Astrocyte of the cerebellum (primary cell): ENCODE measurements around the gene SPATA16.

ENCODE experiments used
- DNase-seq: peaks from one replicate; pipeline ENCODE4 v3.0.0-alpha.2; 2011; ENCODE audit warnings: low read depth
- H3K4me3 ChIP-seq: 2 replicates; pipeline ENCODE4 v1.5.1; 2011; ENCODE audit warnings: mild to moderate bottlenecking, low read depth, low read length, moderate library complexity
- CTCF ChIP-seq: IDR thresholded peaks from 2 replicates; pipeline ENCODE4 v1.5.1; 2012; ENCODE audit warnings: low read length, low read depth, moderate library complexity, mild to moderate bottlenecking; ENCODE audit errors: missing control alignments
- in situ Hi-C: cut with HindIII; loops from 2 replicates; pipeline ENCODE4 v1.10.0; 2017; ENCODE audit warnings: low sequenced_read_pairs

The SPATA16 gene

GRCh38 chr3:172953571-172953970 lies 187.5 kb downstream of the SPATA16 start:
- TF ChIP-seq CTCF, result no peak
- in situ Hi-C loops, result no loop called here
- DNase-seq, result no peak
- H3K4me3 ChIP-seq, result no peak overlapping the region

- TF ChIP-seq CTCF, result no peak
- no peak for DNase-seq
- in situ Hi-C loops, result no loop called here
- H3K4me3 ChIP-seq, result no peak overlapping the region
These were observed 189.5 kb downstream of the SPATA16 start for GRCh38 chr3:172951511-172951910.

- in situ Hi-C loops, result no loop called here
- H3K4me3 ChIP-seq, result no peak overlapping the region
- TF ChIP-seq CTCF, result no peak
- no peak for DNase-seq
These were observed 195.0 kb downstream of the SPATA16 start for GRCh38 chr3:172946061-172946460.

GRCh38 chr3:172939651-172940293 lies 201.3 kb downstream of the SPATA16 start:
- in situ Hi-C loops, result no loop called here
- no peak for TF ChIP-seq CTCF

GRCh38 chr3:172938788-172939187 lies 202.2 kb downstream of the SPATA16 start:
- DNase-seq, result no peak
- no peak for TF ChIP-seq CTCF
- in situ Hi-C loops, result no loop called here
- no peak overlapping the region for H3K4me3 ChIP-seq

More at GRCh38 chr3:172939651-172940293, 201.3 kb downstream of the SPATA16 start:
- no peak for DNase-seq
- no peak overlapping the region for H3K4me3 ChIP-seq

GRCh38 chr3:172931746-172932285 lies 209.2 kb downstream of the SPATA16 start:
- in situ Hi-C loops, result no loop called here
- no peak for TF ChIP-seq CTCF
- DNase-seq, result no peak
- no peak overlapping the region for H3K4me3 ChIP-seq
